ENCODE results near the gene TBCD.

DNA sequence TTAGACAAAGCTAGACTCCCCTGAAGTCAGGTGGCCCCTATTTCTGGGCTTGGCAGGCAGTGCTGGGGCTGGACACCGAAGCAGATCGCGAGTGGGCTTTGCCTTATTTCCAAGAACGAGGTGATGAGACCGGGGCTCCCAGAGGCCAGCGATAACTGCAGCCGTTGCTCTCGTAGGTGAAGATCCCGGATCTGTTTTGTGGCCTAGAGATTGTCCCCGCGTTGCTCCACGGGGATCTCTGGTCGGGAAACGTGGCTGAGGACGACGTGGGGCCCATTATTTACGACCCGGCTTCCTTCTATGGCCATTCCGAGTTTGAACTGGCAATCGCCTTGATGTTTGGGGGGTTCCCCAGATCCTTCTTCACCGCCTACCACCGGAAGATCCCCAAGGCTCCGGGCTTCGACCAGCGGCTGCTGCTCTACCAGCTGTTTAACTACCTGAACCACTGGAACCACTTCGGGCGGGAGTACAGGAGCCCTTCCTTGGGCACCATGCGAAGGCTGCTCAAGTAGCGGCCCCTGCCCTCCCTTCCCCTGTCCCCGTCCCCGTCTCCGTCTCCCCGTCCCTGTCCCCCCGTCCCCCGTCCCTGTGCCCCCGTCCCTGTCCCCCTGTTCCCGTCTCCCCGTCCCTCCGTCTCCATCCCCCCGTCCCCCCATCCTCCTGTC is 1.5 kb upstream of the TBCD start:
- TF ChIP-seq, protein P1, sequence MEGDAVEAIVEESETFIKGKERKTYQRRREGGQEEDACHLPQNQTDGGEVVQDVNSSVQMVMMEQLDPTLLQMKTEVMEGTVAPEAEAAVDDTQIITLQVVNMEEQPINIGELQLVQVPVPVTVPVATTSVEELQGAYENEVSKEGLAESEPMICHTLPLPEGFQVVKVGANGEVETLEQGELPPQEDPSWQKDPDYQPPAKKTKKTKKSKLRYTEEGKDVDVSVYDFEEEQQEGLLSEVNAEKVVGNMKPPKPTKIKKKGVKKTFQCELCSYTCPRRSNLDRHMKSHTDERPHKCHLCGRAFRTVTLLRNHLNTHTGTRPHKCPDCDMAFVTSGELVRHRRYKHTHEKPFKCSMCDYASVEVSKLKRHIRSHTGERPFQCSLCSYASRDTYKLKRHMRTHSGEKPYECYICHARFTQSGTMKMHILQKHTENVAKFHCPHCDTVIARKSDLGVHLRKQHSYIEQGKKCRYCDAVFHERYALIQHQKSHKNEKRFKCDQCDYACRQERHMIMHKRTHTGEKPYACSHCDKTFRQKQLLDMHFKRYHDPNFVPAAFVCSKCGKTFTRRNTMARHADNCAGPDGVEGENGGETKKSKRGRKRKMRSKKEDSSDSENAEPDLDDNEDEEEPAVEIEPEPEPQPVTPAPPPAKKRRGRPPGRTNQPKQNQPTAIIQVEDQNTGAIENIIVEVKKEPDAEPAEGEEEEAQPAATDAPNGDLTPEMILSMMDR (conservative IDR thresholded peaks at IDR 0.05): no peak
- no peak for TF ChIP-seq ZFX (IDR thresholded peaks at IDR 0.05)

All from C4-2B (cell line).